Measurements from ENCODE around the gene TP53I13. TPM values are rescaled to one million over a fixed set of nuclear protein-coding genes. Genes with fewer than 3 reads are reported as not detected.

The TP53I13 gene
- total RNA-seq: 10 to 100 TPM; 13.0 to 39.6 (median 20.8) TPM

- peak within 1 kb of the TSS in 1 of 2 donors; percentile 60 for H3K27ac ChIP-seq
- WGBS, 10 experiments: 0 to 20% (median 3%) methylated on average over 1 to 7 of the region's 85 CpGs; no CpG with 5 or more reads in 5 of the 10 experiments
- peak; percentile 26 to 62 (median 51) for ATAC-seq (replicated peaks in 6 of 8)
- H3K4me1 ChIP-seq (replicated peaks in 1 of 2): peaks cover 17 to 23% of the 10 kb centered on the region in 2 donors
- in situ Hi-C loops (cut with MboI; ENCODE audit: low pct_unique_long_range_greater_than_20kb in 2 of 9, low sequenced_read_pairs in 9 of 9, unreplicated experiment in 9 of 9): loop anchor here in 2 of 9 experiments (25.0 kb wide), 1 partner anchor 181 kb away; the partner anchor contains the start of gene TAOK1 (in 2 of the 2)
- peak within 1 kb of the TSS; percentile 49 to 87 (median 61) for H3K4me3 ChIP-seq
Observed at GRCh38 chr17:29568331-29569244, at the start of gene TP53I13. Gene TP53I13 (plus strand): TSS chr17:29568701. CDS start chr17:29568759, 58 bp downstream.

- Histone ChIP-seq H3K4me1 (replicated peaks in 1 of 2) (no peaks in the 10 kb centered on the region), H3K27ac (no peak overlapping the region), H3K4me3 (no peak overlapping the region)
- 71 to 100% (median 96%) methylated on average over 2 to 3 of the region's 3 CpGs; no CpG with 5 or more reads in 2 of the 10 experiments for WGBS, 10 experiments
- in situ Hi-C loops (cut with MboI; ENCODE audit: low pct_unique_long_range_greater_than_20kb in 2 of 9, low sequenced_read_pairs in 9 of 9, unreplicated experiment in 9 of 9): loop anchor here in 3 of 9 experiments (25.0 kb wide), 2 partner anchors 137 to 162 kb away; partner anchors contain the start of gene TAOK1 (in 2 of the 3)
- ATAC-seq (replicated peaks in 6 of 8): peak in 2 of 8 experiments; percentile 31 to 42
Observed at GRCh38 chr17:29524692-29525091, 43.8 kb upstream of the TP53I13 start.

GRCh38 chr17:29526322-29526721 lies 42.2 kb upstream of the TP53I13 start:
- Histone ChIP-seq H3K4me3 (no peak overlapping the region), H3K27ac (no peak overlapping the region), H3K4me1 (replicated peaks in 1 of 2) (no peaks in the 10 kb centered on the region)
- ATAC-seq (replicated peaks in 6 of 8): peak in 1 of 8 experiments; percentile 42
- 50 to 100% (median 100%) methylated on average over 1 to 3 of the region's 3 CpGs; no CpG with 5 or more reads in 5 of the 10 experiments for WGBS, 10 experiments
- in situ Hi-C loops (cut with MboI; ENCODE audit: low pct_unique_long_range_greater_than_20kb in 2 of 9, low sequenced_read_pairs in 9 of 9, unreplicated experiment in 9 of 9): loop anchor here in 3 of 9 experiments (25.0 kb wide), 2 partner anchors 139 to 164 kb away; partner anchors contain the start of gene TAOK1 (in 2 of the 3)

GRCh38 chr17:29533976-29534375 lies 34.5 kb upstream of the TP53I13 start:
- H3K4me3 ChIP-seq: no peak overlapping the region
- in situ Hi-C loops (cut with MboI; ENCODE audit: low pct_unique_long_range_greater_than_20kb in 2 of 9, low sequenced_read_pairs in 9 of 9, unreplicated experiment in 9 of 9): loop anchor here in 3 of 9 experiments (25.0 kb wide), 2 partner anchors 147 to 172 kb away; partner anchors contain the start of gene TAOK1 (in 2 of the 3)
- no peak for ATAC-seq (replicated peaks in 6 of 8)
- WGBS, 10 experiments: 30 to 100% (median 96%) methylated on average over 1 to 8 of the region's 8 CpGs
- no peaks in the 10 kb centered on the region for H3K4me1 ChIP-seq (replicated peaks in 1 of 2)
- H3K27ac ChIP-seq: no peak overlapping the region

GRCh38 chr17:29544066-29544465 lies 24.4 kb upstream of the TP53I13 start:
- Histone ChIP-seq H3K4me1 (replicated peaks in 1 of 2) (peaks cover 0 to 7% of the 10 kb centered on the region in 2 donors), H3K4me3 (no peak overlapping the region), H3K27ac (no peak overlapping the region)
- WGBS, 10 experiments: 91 to 100% (median 100%) methylated on average over 1 to 4 of the region's 4 CpGs; no CpG with 5 or more reads in 3 of the 10 experiments
- in situ Hi-C loops (cut with MboI; ENCODE audit: low pct_unique_long_range_greater_than_20kb in 2 of 9, low sequenced_read_pairs in 9 of 9, unreplicated experiment in 9 of 9): loop anchor here in 3 of 9 experiments (25.0 kb wide), 2 partner anchors 157 to 182 kb away; partner anchors contain the start of gene TAOK1 (in 2 of the 3)
- no peak for ATAC-seq (replicated peaks in 6 of 8)

GRCh38 chr17:29546085-29546484 lies 22.4 kb upstream of the TP53I13 start:
- Histone ChIP-seq H3K4me1 (replicated peaks in 1 of 2) (peaks cover 0 to 14% of the 10 kb centered on the region in 2 donors), H3K4me3 (no peak overlapping the region), H3K27ac (no peak overlapping the region)
- in situ Hi-C loops (cut with MboI; ENCODE audit: low pct_unique_long_range_greater_than_20kb in 2 of 9, low sequenced_read_pairs in 9 of 9, unreplicated experiment in 9 of 9): loop anchor here in 3 of 9 experiments (25.0 kb wide), 2 partner anchors 159 to 184 kb away; partner anchors contain the start of gene TAOK1 (in 2 of the 3)
- WGBS, 10 experiments: 78 to 100% (median 100%) methylated on average over 1 of the region's 1 CpG; no CpG with 5 or more reads in 3 of the 10 experiments
- ATAC-seq (replicated peaks in 6 of 8): peak in 4 of 8 experiments; percentile 58 to 92 (median 88)

- in situ Hi-C loops (cut with MboI; ENCODE audit: low pct_unique_long_range_greater_than_20kb in 2 of 9, low sequenced_read_pairs in 9 of 9, unreplicated experiment in 9 of 9): loop anchor here in 3 of 9 experiments (25.0 kb wide), 2 partner anchors 160 to 185 kb away; partner anchors contain the start of gene TAOK1 (in 2 of the 3)
- WGBS, 10 experiments: 60 to 100% (median 100%) methylated on average over 1 of the region's 1 CpG; no CpG with 5 or more reads in 5 of the 10 experiments
- ATAC-seq (replicated peaks in 6 of 8): no peak
Observed at GRCh38 chr17:29546830-29547229, 21.7 kb upstream of the TP53I13 start.

GRCh38 chr17:29549177-29549923 lies 19.2 kb upstream of the TP53I13 start:
- in situ Hi-C loops (cut with MboI; ENCODE audit: low pct_unique_long_range_greater_than_20kb in 2 of 9, low sequenced_read_pairs in 9 of 9, unreplicated experiment in 9 of 9): loop anchor here in 3 of 9 experiments (25.0 kb wide), 2 partner anchors 162 to 187 kb away; partner anchors contain the start of gene TAOK1 (in 2 of the 3)
- ATAC-seq (replicated peaks in 6 of 8): peak in 4 of 8 experiments; percentile 48 to 83 (median 62)
- no peak overlapping the region for H3K4me3 ChIP-seq
- H3K27ac ChIP-seq: no peak overlapping the region
- WGBS, 10 experiments: 0 to 47% (median 21%) methylated on average over 1 to 5 of the region's 5 CpGs; no CpG with 5 or more reads in 1 of the 10 experiments
- peaks cover 0 to 14% of the 10 kb centered on the region in 2 donors for H3K4me1 ChIP-seq (replicated peaks in 1 of 2)

More at GRCh38 chr17:29546830-29547229, 21.7 kb upstream of the TP53I13 start:
- Histone ChIP-seq H3K27ac (no peak overlapping the region), H3K4me3 (no peak overlapping the region), H3K4me1 (replicated peaks in 1 of 2) (peaks cover 0 to 14% of the 10 kb centered on the region in 2 donors)

- WGBS, 10 experiments: 17 to 100% (median 28%) methylated on average over 1 to 3 of the region's 3 CpGs; no CpG with 5 or more reads in 3 of the 10 experiments
- H3K4me1 ChIP-seq (replicated peaks in 1 of 2): no peaks in the 10 kb centered on the region
- peak in 1 of 8 experiments; percentile 43 for ATAC-seq (replicated peaks in 6 of 8)
- in situ Hi-C loops (cut with MboI; ENCODE audit: low pct_unique_long_range_greater_than_20kb in 2 of 9, low sequenced_read_pairs in 9 of 9, unreplicated experiment in 9 of 9): loop anchor here in 2 of 9 experiments (25.0 kb wide), 1 partner anchor 169 kb away; the partner anchor contains the start of gene TAOK1 (in 2 of the 2)
- no peak overlapping the region for H3K4me3 ChIP-seq
- no peak overlapping the region for H3K27ac ChIP-seq
Observed at GRCh38 chr17:29555840-29556239, 12.7 kb upstream of the TP53I13 start.

- Histone ChIP-seq H3K4me1 (replicated peaks in 1 of 2) (no peaks in the 10 kb centered on the region), H3K27ac (no peak overlapping the region), H3K4me3 (no peak overlapping the region)
- in situ Hi-C loops (cut with MboI; ENCODE audit: low pct_unique_long_range_greater_than_20kb in 2 of 9, low sequenced_read_pairs in 9 of 9, unreplicated experiment in 9 of 9): loop anchor here in 2 of 9 experiments (25.0 kb wide), 1 partner anchor 170 kb away; the partner anchor contains the start of gene TAOK1 (in 2 of the 2)
- ATAC-seq (replicated peaks in 6 of 8): peak in 3 of 8 experiments; percentile 80 to 91 (median 90)
- 100% methylated on average over 1 of the region's 1 CpG; no CpG with 5 or more reads in 8 of the 10 experiments for WGBS, 10 experiments
Observed at GRCh38 chr17:29557085-29557738, 11.3 kb upstream of the TP53I13 start.

- ATAC-seq (replicated peaks in 6 of 8): no peak
- Histone ChIP-seq H3K4me3 (no peak overlapping the region), H3K4me1 (replicated peaks in 1 of 2) (no peaks in the 10 kb centered on the region), H3K27ac (no peak overlapping the region)
- in situ Hi-C loops (cut with MboI; ENCODE audit: low pct_unique_long_range_greater_than_20kb in 2 of 9, low sequenced_read_pairs in 9 of 9, unreplicated experiment in 9 of 9): loop anchor here in 2 of 9 experiments (25.0 kb wide), 1 partner anchor 170 kb away; the partner anchor contains the start of gene TAOK1 (in 2 of the 2)
Observed at GRCh38 chr17:29557739-29558116, 10.8 kb upstream of the TP53I13 start.

Data from motor neuron (in vitro differentiated cells).